Measurements from ENCODE around the gene CMKLR1. TPM values are rescaled to one million over a fixed set of nuclear protein-coding genes. Genes with fewer than 3 reads are reported as not detected.

CMKLR1 gene
- total and polyA plus RNA-seq, 2 donors (not counting 1 experiment from before 2014, with no cell fraction given) = 0.06 to 0.54 TPM

GRCh38 chr12:108341854-108342847 lies 3.0 kb upstream of the CMKLR1 start:
- H3K4me1 Mint-ChIP-seq = no peaks in the 10 kb centered on the region

More at GRCh38 chr12:108341854-108342847, 3.0 kb upstream of the CMKLR1 start:
- ChIA-PET CTCF (no interaction called here), POLR2A (no interaction called here)
- no peak overlapping the region for H3K9ac ChIP-seq (ENCODE audit: low read length)
- no peak overlapping the region for H3K27ac ChIP-seq (ENCODE audit: low read length in 2 of 2)
- no peak overlapping the region for H3K4me3 ChIP-seq (ENCODE audit: control extremely low read depth in 1 of 5, extremely low read depth in 1 of 5, insufficient read depth in 1 of 5, low read depth in 2 of 5, low read length in 4 of 5)
- TF ChIP-seq CTCF (IDR thresholded peaks at IDR 0.05) (no peak), EZH2 (IDR thresholded peaks at IDR 0.05; ENCODE audit: borderline replicate concordance, insufficient read depth, low read depth, low read length, poor library complexity, severe bottlenecking) (no peak)
- ATAC-seq (ENCODE audit: low read depth) = no peak
- H3K9me3 ChIP-seq (ENCODE audit: control extremely low read depth in 1 of 3, control insufficient read depth in 2 of 3, insufficient read depth in 1 of 3, low read length in 2 of 3) = peaks cover 0 to 3% (median 0%) of the 10 kb centered on the region in 3 donors
- H3K27me3 ChIP-seq (replicated peaks in 1 of 4; ENCODE audit: control extremely low read depth in 1 of 4, control insufficient read depth in 3 of 4, insufficient read depth in 4 of 4, low read length in 3 of 4) = peaks cover 0 to 25% (median 3%) of the 10 kb centered on the region in 4 experiments
- H3K27me3 Mint-ChIP-seq = peaks cover 56% of the 10 kb centered on the region
- 84% methylated on average over 8 of the region's 8 CpGs for WGBS (ENCODE audit: insufficient coverage)
- peaks cover 3% of the 10 kb centered on the region for H3K9me3 Mint-ChIP-seq (ENCODE audit: insufficient read depth)
- DNase-seq = no peak
- intact Hi-C loops (cut with micrococcal nuclease) = no loop called here
- H4K20me1 ChIP-seq (ENCODE audit: control insufficient read depth, insufficient read depth, low read length, poor library complexity, severe bottlenecking) = no peaks in the 10 kb centered on the region
- H3K4me1 ChIP-seq (ENCODE audit: control insufficient read depth in 2 of 2, insufficient read depth in 2 of 2, low read length in 2 of 2) = no peaks in the 10 kb centered on the region
- H3K4me2 ChIP-seq (replicated peaks; ENCODE audit: low read depth, low read length, poor library complexity, severe bottlenecking) = no peak overlapping the region
- no peak overlapping the region for H3K27ac Mint-ChIP-seq
- H3K36me3 ChIP-seq (replicated peaks in 1 of 2; ENCODE audit: control extremely low read depth in 1 of 2, control insufficient read depth in 1 of 2, extremely low read depth in 1 of 2, insufficient read depth in 2 of 2, low read length in 1 of 2) = no peaks in the 10 kb centered on the region
- no peak overlapping the region for H3K4me3 Mint-ChIP-seq
- no peaks in the 10 kb centered on the region for H3K79me2 ChIP-seq (ENCODE audit: control insufficient read depth, insufficient read depth, low read length)
- no peak overlapping the region for H2AFZ ChIP-seq (ENCODE audit: insufficient read depth, low read depth, low read length, poor library complexity, severe bottlenecking)

All from B cell (primary cell).